ENCODE measurements around the gene SRRM4. TPM values are rescaled to one million over a fixed set of nuclear protein-coding genes. Genes with fewer than 3 reads are reported as not detected.
A peak's percentile ranks its signal among the peaks of the same experiment; 100 is the strongest.

SRRM4 gene
- total RNA-seq, 4 donors from 2014 or later = not detected

DNA sequence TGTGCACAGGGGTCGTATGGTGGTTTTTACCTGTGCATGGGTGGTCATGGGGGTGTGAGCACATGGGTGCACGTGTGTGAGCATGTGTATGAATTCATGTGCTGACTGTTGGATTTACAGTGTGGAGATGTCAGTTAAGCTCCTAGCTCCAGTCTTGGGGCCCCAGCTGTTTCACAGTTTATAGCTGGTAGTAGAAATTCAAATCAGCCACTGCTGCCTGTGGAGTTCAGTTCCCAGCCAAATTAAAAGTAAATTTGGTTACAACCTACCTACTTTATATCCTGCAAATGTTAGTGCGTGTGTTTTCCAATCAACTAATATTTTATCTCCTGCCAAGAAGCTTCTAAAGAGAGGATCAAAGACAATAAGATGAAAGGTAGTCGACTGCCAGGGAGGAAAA lies 141.4 kb downstream of the SRRM4 start:
- Histone ChIP-seq H3K9me3 (no peaks in the 10 kb centered on the region), H3K27me3 (peaks cover 6% of the 10 kb centered on the region), H3K4me1 (no peaks in the 10 kb centered on the region), H3K27ac (no peak overlapping the region), H3K36me3 (no peaks in the 10 kb centered on the region), H3K4me3 (no peak overlapping the region)
- TF ChIP-seq POLR2A (IDR thresholded peaks at IDR 0.05) (no peak), EP300 (IDR thresholded peaks at IDR 0.05) (no peak), POLR2AphosphoS5 (IDR thresholded peaks at IDR 0.05) (no peak)
- TF ChIP-seq, protein P1, sequence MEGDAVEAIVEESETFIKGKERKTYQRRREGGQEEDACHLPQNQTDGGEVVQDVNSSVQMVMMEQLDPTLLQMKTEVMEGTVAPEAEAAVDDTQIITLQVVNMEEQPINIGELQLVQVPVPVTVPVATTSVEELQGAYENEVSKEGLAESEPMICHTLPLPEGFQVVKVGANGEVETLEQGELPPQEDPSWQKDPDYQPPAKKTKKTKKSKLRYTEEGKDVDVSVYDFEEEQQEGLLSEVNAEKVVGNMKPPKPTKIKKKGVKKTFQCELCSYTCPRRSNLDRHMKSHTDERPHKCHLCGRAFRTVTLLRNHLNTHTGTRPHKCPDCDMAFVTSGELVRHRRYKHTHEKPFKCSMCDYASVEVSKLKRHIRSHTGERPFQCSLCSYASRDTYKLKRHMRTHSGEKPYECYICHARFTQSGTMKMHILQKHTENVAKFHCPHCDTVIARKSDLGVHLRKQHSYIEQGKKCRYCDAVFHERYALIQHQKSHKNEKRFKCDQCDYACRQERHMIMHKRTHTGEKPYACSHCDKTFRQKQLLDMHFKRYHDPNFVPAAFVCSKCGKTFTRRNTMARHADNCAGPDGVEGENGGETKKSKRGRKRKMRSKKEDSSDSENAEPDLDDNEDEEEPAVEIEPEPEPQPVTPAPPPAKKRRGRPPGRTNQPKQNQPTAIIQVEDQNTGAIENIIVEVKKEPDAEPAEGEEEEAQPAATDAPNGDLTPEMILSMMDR (IDR thresholded peaks at IDR 0.05) = no peak
- WGBS = 53% methylated on average over 4 of the region's 4 CpGs
- DNase-seq (ENCODE audit: low spot score in 2 of 2) = no peak

DNA sequence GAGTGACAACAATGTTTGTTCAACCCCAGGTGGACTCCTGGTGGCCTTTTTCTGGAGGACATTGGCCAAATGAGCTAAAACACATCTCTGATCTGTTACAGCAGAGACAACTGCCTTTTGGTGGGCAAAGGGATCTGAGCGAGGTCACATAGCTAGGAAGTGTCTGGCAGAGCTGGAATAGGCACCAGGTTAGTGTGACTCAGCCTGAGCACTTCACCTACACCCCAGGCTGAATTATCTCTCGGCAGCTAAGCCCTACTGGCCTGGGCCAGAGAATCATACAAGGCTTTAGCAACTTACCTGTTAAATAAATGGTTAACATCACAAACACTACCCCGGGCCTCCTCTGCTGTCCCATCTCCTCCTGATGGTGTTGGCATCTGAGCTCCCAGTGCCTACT lies 147.2 kb downstream of the SRRM4 start:
- Histone ChIP-seq H3K4me1 (no peaks in the 10 kb centered on the region), H3K36me3 (no peaks in the 10 kb centered on the region), H3K9me3 (peaks cover 3% of the 10 kb centered on the region), H3K27ac (no peak overlapping the region), H3K4me3 (no peak overlapping the region), H3K27me3 (no peaks in the 10 kb centered on the region)
- TF ChIP-seq EP300 (IDR thresholded peaks at IDR 0.05) = no peak
- no peak for TF ChIP-seq POLR2A (IDR thresholded peaks at IDR 0.05)
- TF ChIP-seq, protein P1 (IDR thresholded peaks at IDR 0.05) = no peak
- no peak for TF ChIP-seq POLR2AphosphoS5 (IDR thresholded peaks at IDR 0.05)
- 58% methylated on average over 3 of the region's 3 CpGs for WGBS
- DNase-seq (ENCODE audit: low spot score in 2 of 2) = no peak

DNA sequence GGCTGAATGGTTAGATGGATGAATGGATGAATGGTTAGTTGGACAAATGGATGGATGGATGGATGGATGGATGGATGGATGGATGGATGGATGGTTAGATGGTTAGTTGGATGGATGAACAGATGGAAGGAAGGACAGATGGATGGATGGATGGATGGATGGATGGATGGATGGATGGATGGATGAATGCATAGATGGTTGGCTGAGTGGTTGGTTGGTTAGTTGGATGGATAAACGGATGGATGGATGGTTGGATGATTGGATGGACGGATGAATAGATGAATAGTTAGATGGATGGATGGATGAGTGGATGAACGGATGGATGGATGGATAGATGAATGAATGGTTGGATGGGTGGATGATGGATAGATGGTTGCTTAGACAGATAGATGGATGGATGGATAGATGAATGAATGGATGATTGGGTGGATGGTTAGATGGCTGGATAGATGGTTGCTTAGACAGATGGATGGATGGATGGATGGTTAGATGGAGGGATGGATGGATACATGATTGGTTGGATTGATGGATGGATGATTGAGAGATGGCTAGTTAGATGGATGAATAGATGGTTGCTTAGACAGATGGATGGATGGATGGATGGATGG lies 148.6 kb downstream of the SRRM4 start:
- WGBS = 81% methylated on average over 3 of the region's 3 CpGs

DNA sequence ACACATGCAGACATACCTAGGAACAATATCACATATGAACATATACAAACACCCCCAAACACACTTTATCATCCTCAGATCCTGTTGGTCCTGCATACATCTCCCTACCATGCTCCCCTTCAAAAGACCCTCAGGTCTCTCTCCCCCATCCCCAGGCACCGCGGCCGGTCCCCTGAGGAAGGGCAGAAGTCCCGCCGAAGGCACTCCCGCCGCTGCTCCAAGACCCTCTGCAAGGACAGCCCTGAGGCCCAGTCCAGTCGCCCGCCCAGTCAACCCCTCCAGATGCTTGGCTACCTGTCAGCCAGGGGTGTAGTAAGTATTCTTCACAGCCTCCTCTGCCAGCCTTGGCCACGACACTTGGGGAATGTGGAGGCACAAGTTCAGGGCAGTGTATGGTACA lies 149.2 kb downstream of the SRRM4 start:
- Histone ChIP-seq H3K36me3 (no peaks in the 10 kb centered on the region), H3K27me3 (no peaks in the 10 kb centered on the region), H3K27ac (no peak overlapping the region), H3K4me3 (no peak overlapping the region), H3K4me1 (no peaks in the 10 kb centered on the region), H3K9me3 (peaks cover 3% of the 10 kb centered on the region)
- no peak for DNase-seq (ENCODE audit: low spot score in 2 of 2)
- WGBS = 89% methylated on average over 10 of the region's 10 CpGs
- TF ChIP-seq EP300 (IDR thresholded peaks at IDR 0.05) (no peak), POLR2A (IDR thresholded peaks at IDR 0.05) (no peak), POLR2AphosphoS5 (IDR thresholded peaks at IDR 0.05) (no peak)
- TF ChIP-seq, protein P1 (IDR thresholded peaks at IDR 0.05) = no peak

More for the DNA sequence above, 148.6 kb downstream of the SRRM4 start:
- Histone ChIP-seq H3K27ac (no peak overlapping the region), H3K9me3 (peaks cover 3% of the 10 kb centered on the region), H3K4me3 (no peak overlapping the region), H3K4me1 (no peaks in the 10 kb centered on the region), H3K27me3 (no peaks in the 10 kb centered on the region), H3K36me3 (no peaks in the 10 kb centered on the region)
- no peak for DNase-seq (ENCODE audit: low spot score in 2 of 2)
- TF ChIP-seq EP300 (IDR thresholded peaks at IDR 0.05) = no peak
- no peak for TF ChIP-seq POLR2A (IDR thresholded peaks at IDR 0.05)
- TF ChIP-seq POLR2AphosphoS5 (IDR thresholded peaks at IDR 0.05) = no peak
- TF ChIP-seq, protein P1 (IDR thresholded peaks at IDR 0.05) = peak in 1 of 2 donors; percentile 9

DNA sequence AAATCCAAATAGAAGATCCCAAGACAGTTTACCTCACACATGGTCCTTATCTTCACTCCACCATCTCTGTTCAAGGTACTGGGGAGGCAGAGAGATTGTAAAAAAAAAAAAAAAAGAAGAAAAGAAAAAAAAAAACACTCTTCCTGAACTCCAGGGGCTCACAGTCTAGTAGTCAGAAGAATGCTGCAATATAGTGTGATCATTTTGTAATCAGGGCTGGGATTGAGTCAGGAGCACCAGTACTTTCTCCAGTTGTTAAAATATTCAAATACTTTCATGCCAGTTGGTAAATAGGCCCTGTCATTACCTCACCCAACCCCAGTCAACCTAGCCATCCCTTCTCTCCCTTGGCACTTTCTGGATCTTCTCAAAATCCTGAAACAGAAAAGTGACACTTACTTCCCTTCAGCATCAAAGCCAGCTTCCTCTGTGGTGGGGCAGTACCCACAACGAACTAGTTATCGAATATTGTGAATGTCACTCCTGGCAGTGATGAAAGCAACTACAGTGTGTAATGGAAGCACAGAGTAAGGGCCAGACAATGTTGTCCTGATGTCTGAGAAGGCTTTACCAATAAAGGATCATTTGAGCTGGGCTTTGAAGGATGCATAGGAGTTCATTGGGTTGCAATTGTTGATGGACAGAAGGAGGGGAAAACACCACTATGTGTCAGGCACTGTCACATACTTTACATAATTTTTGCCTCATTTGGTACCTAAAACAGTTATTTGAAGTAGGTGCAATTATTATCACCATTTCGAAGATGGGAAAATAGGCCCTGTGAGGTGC lies 153.1 kb downstream of the SRRM4 start:
- WGBS = 85% methylated on average over 3 of the region's 3 CpGs
- Histone ChIP-seq H3K4me3 (no peak overlapping the region), H3K27me3 (no peaks in the 10 kb centered on the region), H3K27ac (no peak overlapping the region), H3K9me3 (peaks cover 3% of the 10 kb centered on the region), H3K4me1 (no peaks in the 10 kb centered on the region), H3K36me3 (no peaks in the 10 kb centered on the region)
- TF ChIP-seq, protein P1 (IDR thresholded peaks at IDR 0.05) = no peak
- no peak for TF ChIP-seq POLR2AphosphoS5 (IDR thresholded peaks at IDR 0.05)
- TF ChIP-seq EP300 (IDR thresholded peaks at IDR 0.05) = no peak
- no peak for TF ChIP-seq POLR2A (IDR thresholded peaks at IDR 0.05)
- no peak for DNase-seq (ENCODE audit: low spot score in 2 of 2)
